Astrocyte of the spinal cord (primary cell): Measurements from ENCODE around the gene LRTM2.

Experiments
- DNase-seq: peaks from one replicate; pipeline ENCODE4 v3.0.0; 2011; ENCODE audit warnings: low read depth, low spot score
- H3K4me3 ChIP-seq: 2 replicates; pipeline ENCODE4 v1.5.1; 2011; ENCODE audit warnings: low read depth, mild to moderate bottlenecking, low read length, moderate library complexity
- in situ Hi-C: cut with HindIII; loops from 2 replicates; pipeline ENCODE4 v1.10.0; 2017; ENCODE audit warnings: low sequenced_read_pairs
- TF ChIP-seq, protein P1 (sequence below): IDR thresholded peaks from 2 replicates; pipeline ENCODE4 v1.5.1; 2012; ENCODE audit warnings: low read depth, mild to moderate bottlenecking, low read length, inconsistent platforms

The LRTM2 gene

GRCh38 chr12:1877169-1877878 is 57.0 kb downstream of the LRTM2 start:
- TF ChIP-seq, protein P1, sequence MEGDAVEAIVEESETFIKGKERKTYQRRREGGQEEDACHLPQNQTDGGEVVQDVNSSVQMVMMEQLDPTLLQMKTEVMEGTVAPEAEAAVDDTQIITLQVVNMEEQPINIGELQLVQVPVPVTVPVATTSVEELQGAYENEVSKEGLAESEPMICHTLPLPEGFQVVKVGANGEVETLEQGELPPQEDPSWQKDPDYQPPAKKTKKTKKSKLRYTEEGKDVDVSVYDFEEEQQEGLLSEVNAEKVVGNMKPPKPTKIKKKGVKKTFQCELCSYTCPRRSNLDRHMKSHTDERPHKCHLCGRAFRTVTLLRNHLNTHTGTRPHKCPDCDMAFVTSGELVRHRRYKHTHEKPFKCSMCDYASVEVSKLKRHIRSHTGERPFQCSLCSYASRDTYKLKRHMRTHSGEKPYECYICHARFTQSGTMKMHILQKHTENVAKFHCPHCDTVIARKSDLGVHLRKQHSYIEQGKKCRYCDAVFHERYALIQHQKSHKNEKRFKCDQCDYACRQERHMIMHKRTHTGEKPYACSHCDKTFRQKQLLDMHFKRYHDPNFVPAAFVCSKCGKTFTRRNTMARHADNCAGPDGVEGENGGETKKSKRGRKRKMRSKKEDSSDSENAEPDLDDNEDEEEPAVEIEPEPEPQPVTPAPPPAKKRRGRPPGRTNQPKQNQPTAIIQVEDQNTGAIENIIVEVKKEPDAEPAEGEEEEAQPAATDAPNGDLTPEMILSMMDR, result no peak
- in situ Hi-C loops, result no loop called here
- H3K4me3 ChIP-seq, result no peak overlapping the region
- no peak for DNase-seq

GRCh38 chr12:1878214-1878613 is 57.8 kb downstream of the LRTM2 start:
- TF ChIP-seq, protein P1, result no peak
- no peak overlapping the region for H3K4me3 ChIP-seq
- in situ Hi-C loops, result no loop called here
- DNase-seq, result no peak

DNA sequence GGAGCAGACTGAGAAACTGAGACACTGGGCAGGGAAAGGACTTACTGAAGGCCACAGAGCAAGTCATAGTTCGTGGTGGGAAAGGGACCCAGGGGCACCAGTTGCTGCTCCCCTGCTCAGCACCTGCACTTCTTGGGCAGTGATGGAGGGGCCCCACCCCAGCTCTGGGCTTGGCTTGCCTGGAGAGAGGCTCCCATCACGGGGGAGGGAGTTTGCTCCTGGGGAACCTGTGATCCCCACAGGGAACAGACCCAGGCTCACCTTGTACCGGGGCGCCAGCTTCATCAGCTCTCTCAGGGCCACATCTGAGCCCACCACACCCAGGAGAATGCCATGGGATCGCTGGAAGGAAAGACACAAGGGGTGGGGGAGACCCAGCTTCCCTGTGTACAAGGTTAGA is 58.3 kb downstream of the LRTM2 start:
- no peak overlapping the region for H3K4me3 ChIP-seq
- in situ Hi-C loops, result no loop called here
- no peak for DNase-seq
- TF ChIP-seq, protein P1, result no peak

- TF ChIP-seq, protein P1, result no peak
- in situ Hi-C loops, result no loop called here
- no peak overlapping the region for H3K4me3 ChIP-seq
- no peak for DNase-seq
These were observed 59.3 kb downstream of the LRTM2 start for GRCh38 chr12:1879633-1880032.

GRCh38 chr12:1880153-1880845 is 59.9 kb downstream of the LRTM2 start:
- TF ChIP-seq, protein P1, result no peak
- in situ Hi-C loops, result no loop called here
- no peak for DNase-seq
- H3K4me3 ChIP-seq, result no peak overlapping the region

DNA sequence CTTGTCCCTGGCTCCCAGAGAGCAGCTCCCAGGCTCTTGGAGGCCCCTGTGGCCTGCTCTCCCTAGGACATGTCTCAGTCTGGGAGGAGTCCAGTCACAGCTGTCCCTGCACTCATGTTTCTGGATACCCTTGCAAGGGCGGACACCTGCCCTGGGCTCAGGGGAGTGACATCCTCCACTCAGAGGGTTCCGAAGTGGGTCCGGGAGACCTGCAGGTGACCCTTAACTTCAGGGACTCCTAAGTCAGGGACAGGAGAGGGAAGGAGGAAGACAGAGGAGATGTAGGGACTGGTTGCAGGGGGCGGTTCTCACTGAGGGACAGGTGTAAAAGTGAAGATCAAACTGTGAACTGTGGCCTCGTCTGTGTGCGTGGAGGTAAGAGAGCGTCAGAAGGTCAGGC is 60.5 kb downstream of the LRTM2 start:
- TF ChIP-seq, protein P1, result no peak
- in situ Hi-C loops, result no loop called here
- no peak overlapping the region for H3K4me3 ChIP-seq
- DNase-seq, result no peak
